K562 treated with DMSO at 1 percent for 4 hours (cell line): Measurements from ENCODE around the gene ADRA2C. TPM values are rescaled to one million over a fixed set of nuclear protein-coding genes. Genes with fewer than 3 reads are reported as not detected.

Experiments
- total RNA-seq: library from RNA; unstranded; fragments of 300-600 nt; gene quantifications from 2 replicates; pipeline ENCODE4 v1.2.3, GENCODE V29; 2022; ENCODE audit not compliant: insufficient read depth

The ADRA2C gene
- total RNA-seq = 0.58 and 0.88 TPM in 2 replicates

GRCh38 chr4:3766036-3766784 is at the start of gene ADRA2C:
Gene ADRA2C (plus strand): TSS chr4:3766385. CDS start chr4:3766607, 222 bp downstream.

Other genes with a start within 250 kb of the ADRA2C start
- 87.6 and 111 TPM in 2 replicates for gene LRPAP1, start 234.0 kb upstream of the ADRA2C start, total RNA-seq